Testis (tissue), 3 donors: ENCODE results near the gene ATP5F1D. TPM values are rescaled to one million over a fixed set of nuclear protein-coding genes. Genes with fewer than 3 reads are reported as not detected.
A peak's percentile ranks its signal among the peaks of the same experiment; 100 is the strongest.

Experiments used
- DNase-seq: peaks from one replicate; pipeline ENCODE4 v3.0.0-alpha.2; 2019
- H3K27ac ChIP-seq, 2 donors: fragments of 200-600 bp; sonication (generic); one replicate each; pipeline ENCODE4 v1.5.1; 2019
- H3K27me3 ChIP-seq: fragments of 200-600 bp; sonication (generic); one replicate; pipeline ENCODE4 v1.5.1; 2019
- H3K36me3 ChIP-seq: fragments of 200-600 bp; sonication (generic); one replicate; pipeline ENCODE4 v1.5.1; 2017; ENCODE audit warnings: low read depth; ENCODE audit errors: missing control alignments
- H3K4me1 ChIP-seq: fragments of 200-600 bp; sonication (generic); one replicate; pipeline ENCODE4 v1.5.1; 2019
- H3K4me3 ChIP-seq, 2 donors: fragments of 200-600 bp; sonication (generic); one replicate each; pipeline ENCODE4 v1.5.1; 2017 to 2019
- H3K9me3 ChIP-seq: fragments of 200-600 bp; sonication (generic); one replicate; pipeline ENCODE4 v1.5.1; 2017
- CTCF ChIP-seq, 3 experiments: fragments of 450-650 bp in 2 of 3; fragments of 200-600 bp in 1 of 3; sonication (generic) in 1 of 3; IDR thresholded peaks; one replicate each; pipeline ENCODE4 v1.5.1; 2016 to 2019; ENCODE audit warnings: antibody characterized with exemption in 3 of 3, mild to moderate bottlenecking in 2 of 3, moderate library complexity in 1 of 3
- POLR2A ChIP-seq: fragments of 450-650 bp; IDR thresholded peaks from one replicate; pipeline ENCODE4 v1.6.1; 2017; ENCODE audit warnings: antibody characterized with exemption, mild to moderate bottlenecking, moderate library complexity
- WGBS, 2 donors: methylation state at CpG; one replicate each; pipeline ENCODE4 v1.1.5; 2018; 5-methylcytosine and 5-hydroxymethylcytosine counted together
- intact Hi-C: fragments of 100-400 bp; cut with DNase I; formaldehyde crosslinking; loops from one replicate; pipeline ENCODE4 v1.15.1; 2023; ENCODE audit warnings: low total_unique reads
- polyA plus RNA-seq: library from polyadenylated mRNA; stranded (reverse); fragments of 350-450 nt; fragmentation: Illumina TruSeq; extraction: RNeasy Lipid Tissue Mini Kit (QIAGEN cat#74804); gene quantifications from one replicate; pipeline ENCODE4 v1.2.3, GENCODE V29; 2014; ENCODE audit warnings: low read depth, low replicate concordance; ENCODE audit not compliant: insufficient read depth
- total RNA-seq, 2 donors: library from RNA; depleted of rRNA; stranded (reverse); fragments of >200 nt; gene quantifications; one replicate each; pipeline ENCODE4 v1.2.3, GENCODE V29; 2016

Gene ATP5F1D
- total and polyA plus RNA-seq, 3 donors from 2014 or later: 94.5 to 166 (median 104) TPM

- Histone ChIP-seq H3K36me3 (no peaks in the 10 kb centered on the region), H3K27ac (peak overlapping the region in 1 of 2 donors; percentile 14), H3K9me3 (no peaks in the 10 kb centered on the region), H3K27me3 (no peaks in the 10 kb centered on the region), H3K4me3 (no peak overlapping the region), H3K4me1 (peaks cover 71% of the 10 kb centered on the region)
- no peak for TF ChIP-seq CTCF (IDR thresholded peaks at IDR 0.05)
- no peak for DNase-seq
- 78 to 82% methylated on average over 33 of the region's 33 CpGs for WGBS, 2 donors
- intact Hi-C loops: no loop called here
Observed at GRCh38 chr19:1272423-1273262, 31.1 kb downstream of the ATP5F1D start.

GRCh38 chr19:1273263-1274041 is 31.9 kb downstream of the ATP5F1D start:
- DNase-seq: no peak
- no peak overlapping the region for H3K27ac ChIP-seq
- no peaks in the 10 kb centered on the region for H3K9me3 ChIP-seq
- no peaks in the 10 kb centered on the region for H3K27me3 ChIP-seq
- 72% methylated on average over 25 of the region's 25 CpGs for WGBS, 2 donors
- intact Hi-C loops: no loop called here
- no peaks in the 10 kb centered on the region for H3K36me3 ChIP-seq
- H3K4me1 ChIP-seq: peaks cover 63% of the 10 kb centered on the region
- no peak overlapping the region for H3K4me3 ChIP-seq
- TF ChIP-seq POLR2A (no peak), CTCF (IDR thresholded peaks at IDR 0.05) (no peak)

GRCh38 chr19:1274081-1274851 is 32.7 kb downstream of the ATP5F1D start:
- Histone ChIP-seq H3K27ac (peak overlapping the region; percentile 93 to 99), H3K27me3 (no peaks in the 10 kb centered on the region), H3K36me3 (no peaks in the 10 kb centered on the region), H3K4me1 (peaks cover 58% of the 10 kb centered on the region), H3K9me3 (no peaks in the 10 kb centered on the region), H3K4me3 (peak overlapping the region; percentile 68 to 71)
- DNase-seq: no peak
- WGBS, 2 donors: 54 to 57% methylated on average over 16 to 45 of the region's 46 CpGs
- TF ChIP-seq CTCF (IDR thresholded peaks at IDR 0.05): no peak
- TF ChIP-seq POLR2A: no peak
- intact Hi-C loops: no loop called here

GRCh38 chr19:1274852-1275259 is 33.3 kb downstream of the ATP5F1D start:
- Histone ChIP-seq H3K9me3 (no peaks in the 10 kb centered on the region), H3K4me3 (peak overlapping the region; percentile 68 to 71), H3K27me3 (no peaks in the 10 kb centered on the region), H3K36me3 (no peaks in the 10 kb centered on the region), H3K27ac (peak overlapping the region; percentile 93 to 99), H3K4me1 (peaks cover 58% of the 10 kb centered on the region)
- 39 to 48% methylated on average over 5 to 10 of the region's 44 CpGs for WGBS, 2 donors
- intact Hi-C loops: no loop called here
- TF ChIP-seq CTCF (IDR thresholded peaks at IDR 0.05) (no peak), POLR2A (no peak)
- no peak for DNase-seq
